HepG2 (cell line): ENCODE measurements around the gene PLCB4.

Experiments used
- ESRRA ChIP-seq: sonication (generic); formaldehyde crosslinking; IDR thresholded peaks from 2 replicates; pipeline ENCODE4 v1.5.1; 2020; ENCODE audit warnings: mild to moderate bottlenecking, low read depth, missing genetic modification reagents
- NFKBIZ ChIP-seq: IDR thresholded peaks from 2 replicates; pipeline ENCODE4 v1.6.1; 2018; ENCODE audit warnings: missing genetic modification reagents, missing compliant biosample characterization
- REST ChIP-seq, 2 experiments: IDR thresholded peaks; 2 replicates each; pipeline ENCODE4 v1.6.1; 2011 to 2012; ENCODE audit warnings: low read length in 2 of 2, borderline replicate concordance in 1 of 2, low read depth in 1 of 2, mild to moderate bottlenecking in 1 of 2, moderate library complexity in 1 of 2
- REXO4 ChIP-seq: sonication (generic); formaldehyde crosslinking; IDR thresholded peaks from 2 replicates; pipeline ENCODE4 v1.8.0; 2022; ENCODE audit warnings: missing genetic modification reagents, mild to moderate bottlenecking, borderline replicate concordance
- SP140L ChIP-seq: sonication (generic); formaldehyde crosslinking; IDR thresholded peaks from 2 replicates; pipeline ENCODE4 v1.4.0; 2020; ENCODE audit warnings: missing genetic modification reagents, borderline replicate concordance

- TF ChIP-seq ESRRA (CRISPR knock-in tag) (no peak), REST (IDR thresholded peaks at IDR 0.05; ENCODE audit: borderline replicate concordance in 1 of 2, low read depth in 1 of 2, low read length in 2 of 2) (no peak), REXO4 (CRISPR knock-in tag) (no peak), SP140L (CRISPR knock-in tag) (no peak), NFKBIZ (no peak)
Measured at GRCh38 chr20:9369557-9369956, 300.7 kb downstream of the PLCB4 start.
